ENCODE data around the gene PLEKHA4. TPM values are rescaled to one million over a fixed set of nuclear protein-coding genes. Genes with fewer than 3 reads are reported as not detected.

PLEKHA4 gene
- total RNA-seq, 4 donors from 2014 or later, result 2.8 to 38.8 (median 5.9) TPM

GRCh38 chr19:48799358-48800300 is 68.8 kb downstream of the PLEKHA4 start:
- no peak overlapping the region for H3K27ac ChIP-seq
- TF ChIP-seq, protein P1, sequence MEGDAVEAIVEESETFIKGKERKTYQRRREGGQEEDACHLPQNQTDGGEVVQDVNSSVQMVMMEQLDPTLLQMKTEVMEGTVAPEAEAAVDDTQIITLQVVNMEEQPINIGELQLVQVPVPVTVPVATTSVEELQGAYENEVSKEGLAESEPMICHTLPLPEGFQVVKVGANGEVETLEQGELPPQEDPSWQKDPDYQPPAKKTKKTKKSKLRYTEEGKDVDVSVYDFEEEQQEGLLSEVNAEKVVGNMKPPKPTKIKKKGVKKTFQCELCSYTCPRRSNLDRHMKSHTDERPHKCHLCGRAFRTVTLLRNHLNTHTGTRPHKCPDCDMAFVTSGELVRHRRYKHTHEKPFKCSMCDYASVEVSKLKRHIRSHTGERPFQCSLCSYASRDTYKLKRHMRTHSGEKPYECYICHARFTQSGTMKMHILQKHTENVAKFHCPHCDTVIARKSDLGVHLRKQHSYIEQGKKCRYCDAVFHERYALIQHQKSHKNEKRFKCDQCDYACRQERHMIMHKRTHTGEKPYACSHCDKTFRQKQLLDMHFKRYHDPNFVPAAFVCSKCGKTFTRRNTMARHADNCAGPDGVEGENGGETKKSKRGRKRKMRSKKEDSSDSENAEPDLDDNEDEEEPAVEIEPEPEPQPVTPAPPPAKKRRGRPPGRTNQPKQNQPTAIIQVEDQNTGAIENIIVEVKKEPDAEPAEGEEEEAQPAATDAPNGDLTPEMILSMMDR (IDR thresholded peaks at IDR 0.05), result no peak
- TF ChIP-seq POLR2A (IDR thresholded peaks at IDR 0.05), result no peak
- H3K36me3 ChIP-seq, result no peaks in the 10 kb centered on the region
- DNase-seq, result no peak
- no peaks in the 10 kb centered on the region for H3K9me3 ChIP-seq
- no peak overlapping the region for H3K4me3 ChIP-seq
- no peaks in the 10 kb centered on the region for H3K27me3 ChIP-seq
- peaks cover 0 to 12% (median 2%) of the 10 kb centered on the region in 4 donors for H3K4me1 ChIP-seq

- TF ChIP-seq POLR2A (IDR thresholded peaks at IDR 0.05), result no peak
- TF ChIP-seq, protein P1 (IDR thresholded peaks at IDR 0.05), result no peak
- Histone ChIP-seq H3K9me3 (no peaks in the 10 kb centered on the region), H3K27ac (no peak overlapping the region), H3K4me1 (peaks cover 0 to 14% (median 2%) of the 10 kb centered on the region in 4 donors), H3K27me3 (no peaks in the 10 kb centered on the region), H3K36me3 (no peaks in the 10 kb centered on the region), H3K4me3 (no peak overlapping the region)
- DNase-seq, result no peak
Observed at GRCh38 chr19:48798937-48799336, 69.5 kb downstream of the PLEKHA4 start.

DNA sequence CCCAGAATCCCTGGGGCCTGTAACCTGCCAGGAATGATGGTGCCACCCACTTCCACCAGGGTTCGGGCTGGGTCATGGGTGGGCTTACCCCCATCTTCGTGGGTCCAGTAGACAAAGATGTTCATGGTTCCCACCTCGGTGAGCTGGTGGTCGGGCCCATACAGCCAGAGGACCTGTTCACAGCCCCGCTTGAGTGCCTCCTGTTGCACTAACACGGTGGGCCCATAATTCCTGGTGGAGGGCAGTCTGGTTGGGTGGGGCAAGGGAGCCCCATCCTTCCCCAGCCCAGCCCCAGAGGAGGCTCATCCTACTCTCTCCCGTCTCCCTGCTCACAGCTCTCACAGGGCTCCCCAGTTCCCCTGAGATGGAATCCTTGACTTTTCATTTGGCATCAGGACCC is 71.3 kb downstream of the PLEKHA4 start:
- Histone ChIP-seq H3K36me3 (no peaks in the 10 kb centered on the region), H3K27ac (no peak overlapping the region), H3K4me1 (peaks cover 0 to 14% (median 2%) of the 10 kb centered on the region in 4 donors), H3K4me3 (no peak overlapping the region), H3K9me3 (no peaks in the 10 kb centered on the region), H3K27me3 (no peaks in the 10 kb centered on the region)
- no peak for TF ChIP-seq POLR2A (IDR thresholded peaks at IDR 0.05)
- TF ChIP-seq, protein P1 (IDR thresholded peaks at IDR 0.05), result no peak
- no peak for DNase-seq

GRCh38 chr19:48796298-48797083 is 71.9 kb downstream of the PLEKHA4 start:
- TF ChIP-seq, protein P1 (IDR thresholded peaks at IDR 0.05), result no peak
- no peak for TF ChIP-seq POLR2A (IDR thresholded peaks at IDR 0.05)
- H3K4me1 ChIP-seq, result peaks cover 0 to 14% (median 2%) of the 10 kb centered on the region in 4 donors
- peak overlapping the region; percentile 63 to 87 (median 71) for H3K27ac ChIP-seq
- no peaks in the 10 kb centered on the region for H3K36me3 ChIP-seq
- H3K27me3 ChIP-seq, result no peaks in the 10 kb centered on the region
- no peak for DNase-seq
- no peak overlapping the region for H3K4me3 ChIP-seq
- no peaks in the 10 kb centered on the region for H3K9me3 ChIP-seq

DNA sequence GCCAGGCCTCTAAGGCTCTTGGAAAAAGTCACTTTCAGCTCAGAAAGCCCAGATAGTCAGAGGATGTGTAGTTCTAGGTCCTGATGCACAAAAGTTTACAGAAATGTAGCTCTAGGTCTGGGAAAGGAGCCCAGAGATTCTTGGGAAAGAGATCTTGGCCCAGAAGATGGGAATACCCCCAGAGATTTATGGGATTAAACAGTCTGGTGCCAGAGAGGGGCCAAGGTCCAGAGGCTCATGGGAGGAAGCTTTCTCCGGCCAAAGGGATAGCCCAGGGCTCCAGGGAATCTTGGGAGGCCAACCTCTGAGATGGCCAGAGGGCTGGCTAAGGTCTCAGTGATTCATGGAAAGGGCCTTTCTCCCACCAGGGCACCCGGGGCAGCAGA is 72.7 kb downstream of the PLEKHA4 start:
- H3K36me3 ChIP-seq, result no peaks in the 10 kb centered on the region
- no peaks in the 10 kb centered on the region for H3K27me3 ChIP-seq
- peak in 1 of 3 donors; percentile 54 for DNase-seq
- H3K27ac ChIP-seq, result peak overlapping the region; percentile 63 to 87 (median 71)
- peaks cover 0 to 14% (median 2%) of the 10 kb centered on the region in 4 donors for H3K4me1 ChIP-seq
- H3K9me3 ChIP-seq, result no peaks in the 10 kb centered on the region
- TF ChIP-seq POLR2A (IDR thresholded peaks at IDR 0.05), result no peak
- TF ChIP-seq, protein P1 (IDR thresholded peaks at IDR 0.05), result no peak
- H3K4me3 ChIP-seq, result no peak overlapping the region
